A549 (cell line): Measurements from ENCODE around the gene NCS1.

Experiments
- CHD2 ChIP-seq: fragments of 150-350 bp; IDR thresholded peaks from 2 replicates; pipeline ENCODE4 v1.6.1; 2014; ENCODE audit warnings: low read length; ENCODE audit not compliant: partially characterized antibody
- EP300 ChIP-seq, 2 experiments: fragments of >200 bp; sonication (Bioruptor Twin); formaldehyde crosslinking; IDR thresholded peaks; 2 replicates in 1 of 2; 3 replicates in 1 of 2; pipeline ENCODE4 v1.6.1; 2016 to 2017
- FOSL2 ChIP-seq, 2 experiments: fragments of 450-650 bp in 1 of 2; fragments of >200 bp in 1 of 2; sonication (Bioruptor Twin) in 1 of 2; formaldehyde crosslinking; IDR thresholded peaks; 2 replicates each; pipeline versions ENCODE4 v1.5.0 to v1.6.1; 2016 to 2020; ENCODE audit warnings: mild to moderate bottlenecking in 1 of 2, moderate library complexity in 1 of 2
- POLR2A ChIP-seq: IDR thresholded peaks from 2 replicates; pipeline ENCODE4 v1.6.1; 2012; ENCODE audit warnings: mild to moderate bottlenecking, low read length
- REST ChIP-seq: fragments of 200-600 bp; sonication (generic); IDR thresholded peaks from 2 replicates; pipeline ENCODE4 v1.6.1; 2016; ENCODE audit warnings: antibody characterized with exemption, mild to moderate bottlenecking, moderate library complexity
- SMC3 ChIP-seq: fragments of >200 bp; sonication (Bioruptor Twin); formaldehyde crosslinking; IDR thresholded peaks from 3 replicates; pipeline ENCODE4 v1.6.1; 2018; ENCODE audit warnings: inconsistent platforms
- TF ChIP-seq, protein P1 (sequence below): fragments of >200 bp; sonication (Bioruptor Twin); formaldehyde crosslinking; IDR thresholded peaks from 3 replicates; pipeline ENCODE4 v1.5.1; 2016

DNA sequence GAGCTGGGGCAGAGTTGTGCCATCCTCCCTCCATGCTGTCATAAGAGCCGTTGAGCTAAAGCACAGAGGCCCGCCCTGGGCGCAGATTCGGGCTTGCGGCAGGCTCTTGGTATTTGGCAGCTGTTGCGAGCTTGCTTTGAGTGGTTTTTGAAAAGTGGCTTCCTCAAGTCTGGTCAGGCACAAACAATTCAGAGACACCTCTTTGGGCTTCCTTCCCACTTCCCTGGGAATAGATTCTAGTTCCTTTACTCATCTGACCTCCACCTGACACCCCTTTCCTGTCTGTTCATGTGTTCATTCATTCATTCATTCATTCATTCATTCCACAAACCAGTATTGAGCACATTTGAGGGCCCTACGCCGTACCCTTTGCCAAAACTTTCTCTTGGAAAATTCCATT, 27.4 kb downstream of the NCS1 start:
- no peak for TF ChIP-seq EP300 (IDR thresholded peaks at IDR 0.05)
- no peak for TF ChIP-seq REST
- TF ChIP-seq FOSL2 (IDR thresholded peaks at IDR 0.05) = no peak
- TF ChIP-seq FOSL2 (CRISPR knock-in tag; IDR thresholded peaks at IDR 0.05) = no peak
- TF ChIP-seq CHD2 = no peak
- TF ChIP-seq, protein P1, sequence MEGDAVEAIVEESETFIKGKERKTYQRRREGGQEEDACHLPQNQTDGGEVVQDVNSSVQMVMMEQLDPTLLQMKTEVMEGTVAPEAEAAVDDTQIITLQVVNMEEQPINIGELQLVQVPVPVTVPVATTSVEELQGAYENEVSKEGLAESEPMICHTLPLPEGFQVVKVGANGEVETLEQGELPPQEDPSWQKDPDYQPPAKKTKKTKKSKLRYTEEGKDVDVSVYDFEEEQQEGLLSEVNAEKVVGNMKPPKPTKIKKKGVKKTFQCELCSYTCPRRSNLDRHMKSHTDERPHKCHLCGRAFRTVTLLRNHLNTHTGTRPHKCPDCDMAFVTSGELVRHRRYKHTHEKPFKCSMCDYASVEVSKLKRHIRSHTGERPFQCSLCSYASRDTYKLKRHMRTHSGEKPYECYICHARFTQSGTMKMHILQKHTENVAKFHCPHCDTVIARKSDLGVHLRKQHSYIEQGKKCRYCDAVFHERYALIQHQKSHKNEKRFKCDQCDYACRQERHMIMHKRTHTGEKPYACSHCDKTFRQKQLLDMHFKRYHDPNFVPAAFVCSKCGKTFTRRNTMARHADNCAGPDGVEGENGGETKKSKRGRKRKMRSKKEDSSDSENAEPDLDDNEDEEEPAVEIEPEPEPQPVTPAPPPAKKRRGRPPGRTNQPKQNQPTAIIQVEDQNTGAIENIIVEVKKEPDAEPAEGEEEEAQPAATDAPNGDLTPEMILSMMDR = no peak
- no peak for TF ChIP-seq SMC3
- TF ChIP-seq POLR2A = no peak
